ENCODE results near the gene PLTP.

DNA sequence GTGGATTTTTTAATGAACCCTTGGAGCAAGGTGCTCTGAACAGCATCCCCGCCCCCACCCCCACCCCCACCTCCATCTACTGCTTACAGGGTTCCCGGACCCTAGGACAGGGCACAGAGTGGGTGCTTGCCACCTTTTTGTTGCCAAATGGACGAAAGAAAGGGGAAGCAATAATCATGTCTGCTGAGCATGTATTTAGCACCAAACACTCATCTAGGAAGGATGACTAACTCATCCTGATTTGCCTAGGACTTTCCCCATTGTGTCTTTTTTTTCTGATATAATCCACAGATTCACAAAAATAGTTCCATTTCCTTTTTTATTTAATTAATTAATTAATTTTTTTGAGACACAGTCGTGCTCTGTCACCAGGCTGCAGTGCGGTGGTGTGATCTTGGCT is 1.2 kb upstream of the PLTP start:
- TF ChIP-seq CTCF (IDR thresholded peaks at IDR 0.05; ENCODE audit: poor library complexity, severe bottlenecking): no peak
- TF ChIP-seq POLR2AphosphoS5 (IDR thresholded peaks at IDR 0.05): no peak
- TF ChIP-seq EZH2 (IDR thresholded peaks at IDR 0.05; ENCODE audit: borderline replicate concordance, insufficient read depth, low read length, poor library complexity, severe bottlenecking): no peak
- TF ChIP-seq, protein P1, sequence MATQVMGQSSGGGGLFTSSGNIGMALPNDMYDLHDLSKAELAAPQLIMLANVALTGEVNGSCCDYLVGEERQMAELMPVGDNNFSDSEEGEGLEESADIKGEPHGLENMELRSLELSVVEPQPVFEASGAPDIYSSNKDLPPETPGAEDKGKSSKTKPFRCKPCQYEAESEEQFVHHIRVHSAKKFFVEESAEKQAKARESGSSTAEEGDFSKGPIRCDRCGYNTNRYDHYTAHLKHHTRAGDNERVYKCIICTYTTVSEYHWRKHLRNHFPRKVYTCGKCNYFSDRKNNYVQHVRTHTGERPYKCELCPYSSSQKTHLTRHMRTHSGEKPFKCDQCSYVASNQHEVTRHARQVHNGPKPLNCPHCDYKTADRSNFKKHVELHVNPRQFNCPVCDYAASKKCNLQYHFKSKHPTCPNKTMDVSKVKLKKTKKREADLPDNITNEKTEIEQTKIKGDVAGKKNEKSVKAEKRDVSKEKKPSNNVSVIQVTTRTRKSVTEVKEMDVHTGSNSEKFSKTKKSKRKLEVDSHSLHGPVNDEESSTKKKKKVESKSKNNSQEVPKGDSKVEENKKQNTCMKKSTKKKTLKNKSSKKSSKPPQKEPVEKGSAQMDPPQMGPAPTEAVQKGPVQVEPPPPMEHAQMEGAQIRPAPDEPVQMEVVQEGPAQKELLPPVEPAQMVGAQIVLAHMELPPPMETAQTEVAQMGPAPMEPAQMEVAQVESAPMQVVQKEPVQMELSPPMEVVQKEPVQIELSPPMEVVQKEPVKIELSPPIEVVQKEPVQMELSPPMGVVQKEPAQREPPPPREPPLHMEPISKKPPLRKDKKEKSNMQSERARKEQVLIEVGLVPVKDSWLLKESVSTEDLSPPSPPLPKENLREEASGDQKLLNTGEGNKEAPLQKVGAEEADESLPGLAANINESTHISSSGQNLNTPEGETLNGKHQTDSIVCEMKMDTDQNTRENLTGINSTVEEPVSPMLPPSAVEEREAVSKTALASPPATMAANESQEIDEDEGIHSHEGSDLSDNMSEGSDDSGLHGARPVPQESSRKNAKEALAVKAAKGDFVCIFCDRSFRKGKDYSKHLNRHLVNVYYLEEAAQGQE (IDR thresholded peaks at IDR 0.05; ENCODE audit: borderline replicate concordance): no peak
- no peak for TF ChIP-seq RAD21 (conservative IDR thresholded peaks at IDR 0.05)
- TF ChIP-seq EP300 (conservative IDR thresholded peaks at IDR 0.05; ENCODE audit: poor library complexity, severe bottlenecking): no peak
- no peak for TF ChIP-seq SMC3 (conservative IDR thresholded peaks at IDR 0.05; ENCODE audit: poor library complexity)
- no peak for TF ChIP-seq MXI1 (conservative IDR thresholded peaks at IDR 0.05; ENCODE audit: poor library complexity, severe bottlenecking)

All from neural cell (in vitro differentiated cells).